Karpas-422 (cell line): ENCODE data around the gene FLYWCH1. TPM values are rescaled to one million over a fixed set of nuclear protein-coding genes. Genes with fewer than 3 reads are reported as not detected.

Experiments used
- DNase-seq: peaks from one replicate; pipeline ENCODE4 v3.0.0-alpha.2; 2015
- H2AFZ ChIP-seq: fragments of 200-600 bp; sonication (generic); 2 replicates; pipeline ENCODE4 v1.6.1; 2014; ENCODE audit warnings: antibody characterized with exemption, low read length, mixed read lengths
- H3K27ac ChIP-seq: fragments of 200-600 bp; sonication (generic); 2 replicates; pipeline ENCODE4 v1.5.1; 2014; ENCODE audit warnings: mild to moderate bottlenecking, low read length, moderate library complexity
- H3K27me3 ChIP-seq: fragments of 200-600 bp; sonication (generic); 2 replicates; pipeline ENCODE4 v1.6.1; 2014; ENCODE audit warnings: low read length, mixed read lengths
- H3K36me3 ChIP-seq: fragments of 200-600 bp; sonication (generic); 2 replicates; pipeline ENCODE4 v1.6.1; 2014; ENCODE audit warnings: low read length, mixed read lengths; ENCODE audit not compliant: insufficient read depth
- H3K4me1 ChIP-seq: fragments of 200-600 bp; sonication (generic); 2 replicates; pipeline ENCODE4 v1.6.1; 2014; ENCODE audit warnings: mild to moderate bottlenecking, low read length, mixed read lengths
- H3K4me2 ChIP-seq: fragments of 200-600 bp; sonication (generic); 2 replicates; pipeline ENCODE4 v1.6.1; 2014; ENCODE audit warnings: low read length, low read depth, mild to moderate bottlenecking; ENCODE audit not compliant: poor library complexity, severe bottlenecking
- H3K4me3 ChIP-seq: fragments of 200-600 bp; sonication (generic); 2 replicates; pipeline ENCODE4 v1.5.1; 2014; ENCODE audit warnings: mild to moderate bottlenecking, antibody characterized with exemption, low read length, mixed read lengths
- H3K79me2 ChIP-seq: fragments of 200-600 bp; sonication (generic); 2 replicates; pipeline ENCODE4 v1.6.1; 2014; ENCODE audit warnings: mild to moderate bottlenecking, low read length, mixed read lengths
- H3K9ac ChIP-seq: fragments of 200-600 bp; sonication (generic); 2 replicates; pipeline ENCODE4 v1.6.0; 2014; ENCODE audit warnings: low read length
- H3K9me2 ChIP-seq: fragments of 200-600 bp; sonication (generic), shearing (Covaris generic); replicated peaks from 2 replicates; pipeline ENCODE4 v1.6.0; 2014; ENCODE audit warnings: mild to moderate bottlenecking, low read length, moderate library complexity; ENCODE audit not compliant: insufficient read depth
- H3K9me3 ChIP-seq: fragments of 300-700, 200-600 bp; sonication (generic); 2 replicates; pipeline ENCODE4 v1.6.1; 2014; ENCODE audit warnings: low read length, mixed read lengths
- H4K20me1 ChIP-seq: fragments of 200-600 bp; sonication (generic); 2 replicates; pipeline ENCODE4 v1.6.1; 2014; ENCODE audit warnings: mild to moderate bottlenecking, antibody characterized with exemption, low read length, low read depth; ENCODE audit not compliant: insufficient read depth
- total RNA-seq: library from RNA; depleted of rRNA; stranded (reverse); fragments of >200 nt; shearing (Covaris generic); gene quantifications from 2 replicates; pipeline ENCODE4 v1.2.3, GENCODE V29; 2014; ENCODE audit warnings: low replicate concordance

Gene FLYWCH1
- total RNA-seq, 1 experiment from 2014 or later, result 11.0 TPM

GRCh38 chr16:2895813-2896212 is 15.9 kb upstream of the FLYWCH1 start:
- no peak overlapping the region for H3K9ac ChIP-seq
- H3K27me3 ChIP-seq, result no peaks in the 10 kb centered on the region
- H3K4me1 ChIP-seq, result peaks cover 23% of the 10 kb centered on the region
- no peaks in the 10 kb centered on the region for H4K20me1 ChIP-seq
- H3K36me3 ChIP-seq, result no peaks in the 10 kb centered on the region
- no peak overlapping the region for H3K27ac ChIP-seq
- no peak overlapping the region for H3K4me2 ChIP-seq
- H3K79me2 ChIP-seq, result peaks cover 4% of the 10 kb centered on the region; the same call in 1 of the 2 replicates
- H2AFZ ChIP-seq, result no peak overlapping the region
- no peaks in the 10 kb centered on the region for H3K9me2 ChIP-seq
- no peak overlapping the region for H3K4me3 ChIP-seq
- H3K9me3 ChIP-seq, result no peaks in the 10 kb centered on the region
- DNase-seq, result no peak

GRCh38 chr16:2896480-2897010 is 15.2 kb upstream of the FLYWCH1 start:
- Histone ChIP-seq H3K9me3 (no peaks in the 10 kb centered on the region), H3K4me3 (no peak overlapping the region), H3K36me3 (no peaks in the 10 kb centered on the region), H3K4me1 (peaks cover 23% of the 10 kb centered on the region), H2AFZ (no peak overlapping the region), H3K27ac (no peak overlapping the region), H3K9ac (no peak overlapping the region), H4K20me1 (no peaks in the 10 kb centered on the region), H3K9me2 (no peaks in the 10 kb centered on the region), H3K4me2 (peak overlapping the region; percentile 8), H3K27me3 (no peaks in the 10 kb centered on the region), H3K79me2 (0 out of 2 replicates have a peak, but pooled peaks cover 2% of the 10 kb centered on the region)
- no peak for DNase-seq

- H3K36me3 ChIP-seq, result no peaks in the 10 kb centered on the region
- peak overlapping the region; percentile 8 for H3K4me2 ChIP-seq
- no peak overlapping the region for H3K27ac ChIP-seq
- H4K20me1 ChIP-seq, result no peaks in the 10 kb centered on the region
- no peak overlapping the region for H2AFZ ChIP-seq
- H3K9me2 ChIP-seq, result no peaks in the 10 kb centered on the region
- H3K79me2 ChIP-seq, result 0 out of 2 replicates have a peak, but pooled peaks cover 2% of the 10 kb centered on the region
- DNase-seq, result peak; percentile 87
- H3K9ac ChIP-seq, result no peak overlapping the region
- peaks cover 23% of the 10 kb centered on the region for H3K4me1 ChIP-seq
- no peak overlapping the region for H3K4me3 ChIP-seq
- H3K27me3 ChIP-seq, result no peaks in the 10 kb centered on the region
- H3K9me3 ChIP-seq, result no peaks in the 10 kb centered on the region
These were observed 14.6 kb upstream of the FLYWCH1 start for GRCh38 chr16:2897110-2897509.

GRCh38 chr16:2898831-2899563 is 12.7 kb upstream of the FLYWCH1 start:
- H2AFZ ChIP-seq, result no peak overlapping the region
- H3K4me3 ChIP-seq, result no peak overlapping the region
- H3K4me1 ChIP-seq, result peaks cover 28% of the 10 kb centered on the region
- H4K20me1 ChIP-seq, result no peaks in the 10 kb centered on the region
- H3K79me2 ChIP-seq, result no peaks in the 10 kb centered on the region
- H3K27ac ChIP-seq, result no peak overlapping the region
- no peak overlapping the region for H3K9ac ChIP-seq
- no peaks in the 10 kb centered on the region for H3K9me2 ChIP-seq
- no peaks in the 10 kb centered on the region for H3K9me3 ChIP-seq
- H3K4me2 ChIP-seq, result no peak overlapping the region
- no peaks in the 10 kb centered on the region for H3K36me3 ChIP-seq
- no peaks in the 10 kb centered on the region for H3K27me3 ChIP-seq
- DNase-seq, result peak; percentile 34

- Histone ChIP-seq H3K4me1 (peaks cover 29% of the 10 kb centered on the region), H3K4me2 (no peak overlapping the region), H4K20me1 (no peaks in the 10 kb centered on the region), H3K9me3 (no peaks in the 10 kb centered on the region), H3K9me2 (no peaks in the 10 kb centered on the region), H3K79me2 (no peaks in the 10 kb centered on the region), H3K4me3 (no peak overlapping the region), H3K27ac (no peak overlapping the region), H3K9ac (no peak overlapping the region), H3K27me3 (no peaks in the 10 kb centered on the region), H2AFZ (no peak overlapping the region), H3K36me3 (no peaks in the 10 kb centered on the region)
- peak; percentile 31 for DNase-seq
These were observed 12.1 kb upstream of the FLYWCH1 start for GRCh38 chr16:2899564-2900072.

GRCh38 chr16:2900526-2901075 is 11.1 kb upstream of the FLYWCH1 start:
- Histone ChIP-seq H2AFZ (no peak overlapping the region), H3K9me2 (no peaks in the 10 kb centered on the region), H3K4me2 (no peak overlapping the region), H3K9ac (no peak overlapping the region), H4K20me1 (no peaks in the 10 kb centered on the region), H3K27me3 (no peaks in the 10 kb centered on the region), H3K36me3 (no peaks in the 10 kb centered on the region), H3K79me2 (no peaks in the 10 kb centered on the region), H3K4me1 (peaks cover 28% of the 10 kb centered on the region), H3K4me3 (no peak overlapping the region), H3K9me3 (no peaks in the 10 kb centered on the region), H3K27ac (no peak overlapping the region)
- peak; percentile 21 for DNase-seq

- Histone ChIP-seq H3K9ac (no peak overlapping the region), H3K36me3 (no peaks in the 10 kb centered on the region), H3K27me3 (no peaks in the 10 kb centered on the region), H3K4me2 (no peak overlapping the region), H3K4me3 (no peak overlapping the region), H2AFZ (no peak overlapping the region), H3K9me3 (no peaks in the 10 kb centered on the region), H4K20me1 (no peaks in the 10 kb centered on the region), H3K9me2 (no peaks in the 10 kb centered on the region), H3K4me1 (peaks cover 18% of the 10 kb centered on the region), H3K79me2 (no peaks in the 10 kb centered on the region), H3K27ac (no peak overlapping the region)
- DNase-seq, result peak; percentile 39
These were observed 9.2 kb upstream of the FLYWCH1 start for GRCh38 chr16:2902337-2903130.
